GM19043 (cell line): ENCODE data around the gene FCAMR.
A peak's percentile ranks its signal among the peaks of the same experiment; 100 is the strongest.

Source experiments
- ATAC-seq: cut with Tn5 transposase; IDR thresholded peaks from one replicate; pipeline ENCODE4 v1.9.1; 2021; ENCODE audit warnings: low read depth; ENCODE audit not compliant: unreplicated experiment

Gene FCAMR

GRCh38 chr1:206961668-206962067, 8.6 kb downstream of the FCAMR start:
- no peak for ATAC-seq

- ATAC-seq, result no peak
These were observed 9.4 kb downstream of the FCAMR start for GRCh38 chr1:206960676-206961386.

GRCh38 chr1:206958144-206958543, 12.1 kb downstream of the FCAMR start:
- ATAC-seq, result no peak

- no peak for ATAC-seq
These were observed 12.6 kb downstream of the FCAMR start for GRCh38 chr1:206957639-206958038.

- ATAC-seq, result no peak
These were observed 14.5 kb downstream of the FCAMR start for GRCh38 chr1:206955476-206956451.

GRCh38 chr1:206954459-206955342, 15.6 kb downstream of the FCAMR start:
- no peak for ATAC-seq

- ATAC-seq, result no peak
These were observed 16.6 kb downstream of the FCAMR start for GRCh38 chr1:206953626-206954025.

- no peak for ATAC-seq
These were observed 17.1 kb downstream of the FCAMR start for GRCh38 chr1:206953126-206953525.

- ATAC-seq, result peak; percentile 29
These were observed 18.1 kb downstream of the FCAMR start for GRCh38 chr1:206952171-206952570.

GRCh38 chr1:206951318-206952100, 18.8 kb downstream of the FCAMR start:
- peak; percentile 35 for ATAC-seq

- no peak for ATAC-seq
These were observed 20.6 kb downstream of the FCAMR start for GRCh38 chr1:206949641-206950040.

GRCh38 chr1:206949208-206949607, 21.1 kb downstream of the FCAMR start:
- ATAC-seq, result no peak

- ATAC-seq, result no peak
These were observed 23.0 kb downstream of the FCAMR start for GRCh38 chr1:206947255-206947654.

GRCh38 chr1:206946261-206946660, 24.0 kb downstream of the FCAMR start, which contains the start of gene PIGR:
PIGR (minus strand) TSS chr1:206946466; CDS start chr1:206940531, 5,935 bp downstream.
- no peak for ATAC-seq

GRCh38 chr1:206945779-206946178, 24.5 kb downstream of the FCAMR start:
- ATAC-seq, result no peak

GRCh38 chr1:206944703-206945102, 25.6 kb downstream of the FCAMR start:
- no peak for ATAC-seq

GRCh38 chr1:206941766-206942418, 28.4 kb downstream of the FCAMR start:
- no peak for ATAC-seq

- ATAC-seq, result no peak
These were observed 29.7 kb downstream of the FCAMR start for GRCh38 chr1:206940588-206940936.

GRCh38 chr1:206939841-206940587, 30.2 kb downstream of the FCAMR start:
- ATAC-seq, result no peak
